Upper lobe of right lung (tissue), 1 donor: Measurements from ENCODE around the gene ATXN7. TPM values are rescaled to one million over a fixed set of nuclear protein-coding genes. Genes with fewer than 3 reads are reported as not detected.

Experiments used
- ATAC-seq: fragments of 200-7000 bp; cut with Tn5 transposase; one replicate; pipeline ENCODE4 v1.9.1; 2020; ENCODE audit warnings: mild to moderate bottlenecking, moderate library complexity
- DNase-seq: peaks from one replicate; pipeline ENCODE4 v3.0.0-alpha.2; 2020
- H3K27ac ChIP-seq: fragments of 200-600 bp; one replicate; pipeline ENCODE4 v1.8.0; 2022
- H3K27me3 ChIP-seq: fragments of 200-600 bp; one replicate; pipeline ENCODE4 v1.8.0; 2022; ENCODE audit warnings: mild to moderate bottlenecking
- H3K36me3 ChIP-seq: fragments of 200-600 bp; one replicate; pipeline ENCODE4 v1.8.0; 2022
- H3K4me1 ChIP-seq: fragments of 200-600 bp; one replicate; pipeline ENCODE4 v1.8.0; 2022
- H3K4me3 ChIP-seq: fragments of 200-600 bp; one replicate; pipeline ENCODE4 v1.8.0; 2022; ENCODE audit warnings: mild to moderate bottlenecking
- H3K9me3 ChIP-seq: fragments of 200-600 bp; one replicate; pipeline ENCODE4 v1.8.0; 2022
- intact Hi-C: fragments of 100-400 bp; cut with DNase I; formaldehyde crosslinking; loops from one replicate; pipeline ENCODE4 v1.11.0; 2022
- total RNA-seq: library from RNA; stranded (reverse); fragmentation: NEBNext Ultra II Directional; extraction: Animal tissue kit (Norgen Biotek cat#: 25700); gene quantifications from one replicate; pipeline ENCODE4 v1.2.1, GENCODE V29; 2021
- TF ChIP-seq, protein P1 (sequence below): fragments of 200-600 bp; IDR thresholded peaks from one replicate; pipeline ENCODE4 v1.8.0; 2022; ENCODE audit warnings: antibody characterized with exemption
- donor health status: DM: no; HTN: yes; CAD: no; lungs with severe emphysema.

ATXN7 gene
- total RNA-seq, 1 donor from 2014 or later, result 35.5 TPM

DNA sequence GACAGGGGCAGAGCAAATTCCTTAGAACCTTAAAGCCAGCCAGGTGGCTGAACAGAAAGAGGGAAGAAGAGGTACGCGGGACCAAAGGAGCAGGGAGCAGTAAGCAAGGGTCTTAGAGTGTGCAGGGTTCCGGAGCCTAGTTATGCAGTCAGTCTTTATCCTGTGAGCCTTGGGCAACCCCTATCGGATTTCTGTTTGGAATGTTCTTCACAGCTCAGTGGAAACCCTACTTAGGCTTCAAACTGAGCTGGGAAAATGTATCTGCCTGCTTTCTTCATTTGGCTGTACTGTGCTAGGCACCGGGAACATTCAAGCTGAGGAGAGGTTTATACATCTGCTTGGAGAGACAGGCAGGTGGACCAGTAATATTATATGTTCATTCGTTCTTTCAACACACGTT lies 122.5 kb downstream of the ATXN7 start:
- Histone ChIP-seq H3K36me3 (peaks cover 87% of the 10 kb centered on the region), H3K4me3 (no peak overlapping the region), H3K27ac (no peak overlapping the region), H3K27me3 (no peaks in the 10 kb centered on the region), H3K9me3 (no peaks in the 10 kb centered on the region), H3K4me1 (peaks cover 4% of the 10 kb centered on the region)
- intact Hi-C loops, result no loop called here
- ATAC-seq, result no peak
- TF ChIP-seq, protein P1, sequence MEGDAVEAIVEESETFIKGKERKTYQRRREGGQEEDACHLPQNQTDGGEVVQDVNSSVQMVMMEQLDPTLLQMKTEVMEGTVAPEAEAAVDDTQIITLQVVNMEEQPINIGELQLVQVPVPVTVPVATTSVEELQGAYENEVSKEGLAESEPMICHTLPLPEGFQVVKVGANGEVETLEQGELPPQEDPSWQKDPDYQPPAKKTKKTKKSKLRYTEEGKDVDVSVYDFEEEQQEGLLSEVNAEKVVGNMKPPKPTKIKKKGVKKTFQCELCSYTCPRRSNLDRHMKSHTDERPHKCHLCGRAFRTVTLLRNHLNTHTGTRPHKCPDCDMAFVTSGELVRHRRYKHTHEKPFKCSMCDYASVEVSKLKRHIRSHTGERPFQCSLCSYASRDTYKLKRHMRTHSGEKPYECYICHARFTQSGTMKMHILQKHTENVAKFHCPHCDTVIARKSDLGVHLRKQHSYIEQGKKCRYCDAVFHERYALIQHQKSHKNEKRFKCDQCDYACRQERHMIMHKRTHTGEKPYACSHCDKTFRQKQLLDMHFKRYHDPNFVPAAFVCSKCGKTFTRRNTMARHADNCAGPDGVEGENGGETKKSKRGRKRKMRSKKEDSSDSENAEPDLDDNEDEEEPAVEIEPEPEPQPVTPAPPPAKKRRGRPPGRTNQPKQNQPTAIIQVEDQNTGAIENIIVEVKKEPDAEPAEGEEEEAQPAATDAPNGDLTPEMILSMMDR, result no peak
- DNase-seq, result no peak

DNA sequence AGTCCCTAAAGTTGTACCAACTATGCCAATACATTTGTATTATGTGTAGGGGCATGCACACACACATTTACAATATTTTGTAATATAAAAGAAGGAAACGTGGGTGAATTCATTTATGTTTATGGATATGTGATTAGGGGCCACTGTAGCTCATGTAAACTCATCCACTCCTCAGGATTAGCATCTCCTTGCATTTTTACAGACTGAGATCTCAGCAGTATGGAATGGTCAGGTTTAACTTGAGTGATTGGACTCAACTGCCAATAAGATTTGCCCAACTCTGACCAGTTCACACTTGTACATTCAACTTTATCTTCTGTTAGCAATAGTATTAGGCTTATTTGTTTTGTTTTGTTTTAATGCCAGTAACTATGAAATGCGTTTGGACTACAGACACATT lies 123.2 kb downstream of the ATXN7 start:
- intact Hi-C loops, result no loop called here
- no peak overlapping the region for H3K27ac ChIP-seq
- ATAC-seq (no peak), DNase-seq (no peak)
- no peaks in the 10 kb centered on the region for H3K9me3 ChIP-seq
- peaks cover 88% of the 10 kb centered on the region for H3K36me3 ChIP-seq
- TF ChIP-seq, protein P1, result no peak
- H3K4me3 ChIP-seq, result no peak overlapping the region
- no peaks in the 10 kb centered on the region for H3K27me3 ChIP-seq
- H3K4me1 ChIP-seq, result no peaks in the 10 kb centered on the region

GRCh38 chr3:63988943-63989342 lies 125.3 kb downstream of the ATXN7 start:
- Histone ChIP-seq H3K27ac (no peak overlapping the region), H3K36me3 (peaks cover 90% of the 10 kb centered on the region), H3K4me1 (peaks cover 5% of the 10 kb centered on the region), H3K27me3 (no peaks in the 10 kb centered on the region), H3K4me3 (no peak overlapping the region), H3K9me3 (no peaks in the 10 kb centered on the region)
- TF ChIP-seq, protein P1, result no peak
- intact Hi-C loops, result no loop called here
- DNase-seq (no peak), ATAC-seq (no peak)

DNA sequence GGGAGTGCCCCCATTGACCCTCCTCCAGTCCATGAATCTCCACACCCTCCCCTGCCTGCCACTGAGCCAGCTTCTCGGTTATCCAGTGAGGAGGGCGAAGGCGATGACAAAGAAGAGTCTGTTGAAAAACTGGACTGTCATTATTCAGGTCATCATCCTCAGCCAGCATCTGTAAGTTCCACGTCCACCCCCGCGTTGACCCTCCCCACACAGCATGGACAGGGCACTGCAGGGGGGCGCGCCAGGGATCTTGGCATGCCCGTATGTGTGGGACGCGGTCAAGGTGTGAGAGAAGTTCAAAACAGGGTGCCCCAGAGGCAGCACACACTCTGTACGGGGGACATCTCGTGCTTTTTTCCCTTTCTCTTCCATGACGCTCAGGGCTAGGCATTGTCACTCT lies 126.5 kb downstream of the ATXN7 start:
- ATAC-seq (no peak), DNase-seq (no peak)
- TF ChIP-seq, protein P1, result no peak
- no peak overlapping the region for H3K4me3 ChIP-seq
- intact Hi-C loops, result no loop called here
- no peaks in the 10 kb centered on the region for H3K9me3 ChIP-seq
- H3K27me3 ChIP-seq, result no peaks in the 10 kb centered on the region
- peaks cover 85% of the 10 kb centered on the region for H3K36me3 ChIP-seq
- peaks cover 5% of the 10 kb centered on the region for H3K4me1 ChIP-seq
- no peak overlapping the region for H3K27ac ChIP-seq

DNA sequence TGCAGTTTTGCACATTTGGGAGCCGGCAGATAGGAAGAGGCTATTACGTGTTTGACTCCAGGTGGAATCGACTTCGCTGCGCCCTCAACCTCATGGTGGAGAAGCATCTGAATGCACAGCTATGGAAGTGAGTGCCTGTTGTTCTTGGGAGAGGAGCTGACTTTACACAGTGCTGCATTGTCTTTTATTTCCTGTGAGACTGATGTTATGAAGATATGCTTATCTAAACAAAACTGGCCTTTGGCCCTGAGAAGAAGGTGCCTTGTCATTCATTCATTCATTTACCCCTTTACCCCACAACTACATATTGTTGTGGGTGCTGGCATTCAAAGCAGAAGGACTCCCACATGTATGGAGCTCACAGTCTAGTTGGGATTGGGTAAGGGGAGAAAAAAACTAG lies 127.1 kb downstream of the ATXN7 start:
- ATAC-seq, result no peak
- TF ChIP-seq, protein P1, result no peak
- H3K36me3 ChIP-seq, result peaks cover 85% of the 10 kb centered on the region
- H3K27me3 ChIP-seq, result no peaks in the 10 kb centered on the region
- no peak overlapping the region for H3K4me3 ChIP-seq
- H3K4me1 ChIP-seq, result peaks cover 5% of the 10 kb centered on the region
- intact Hi-C loops, result no loop called here
- no peaks in the 10 kb centered on the region for H3K9me3 ChIP-seq
- H3K27ac ChIP-seq, result no peak overlapping the region
- no peak for DNase-seq

GRCh38 chr3:63991666-63992065 lies 128.0 kb downstream of the ATXN7 start:
- intact Hi-C loops, result no loop called here
- DNase-seq (no peak), ATAC-seq (no peak)
- no peak overlapping the region for H3K4me3 ChIP-seq
- TF ChIP-seq, protein P1, result no peak
- no peaks in the 10 kb centered on the region for H3K9me3 ChIP-seq
- H3K27ac ChIP-seq, result no peak overlapping the region
- peaks cover 85% of the 10 kb centered on the region for H3K36me3 ChIP-seq
- H3K4me1 ChIP-seq, result peaks cover 5% of the 10 kb centered on the region
- H3K27me3 ChIP-seq, result no peaks in the 10 kb centered on the region
